Right lung (tissue), 10 donors: Measurements from ENCODE around the gene UNC119. TPM values are rescaled to one million over a fixed set of nuclear protein-coding genes. Genes with fewer than 3 reads are reported as not detected.
"Not testable (repeated sequence)": the region's sequence is repeated elsewhere in the genome, so short reads cannot be mapped to it uniquely, and the experiment has no call there.

Experiments
- DNase-seq, 2 donors: peaks; one replicate each; pipeline ENCODE4 v3.0.0-alpha.2; 2013
- long read RNA-seq, 8 donors: transcript quantifications; one replicate each; lab custom pipeline, GENCODE V29; 2026
- polyA plus RNA-seq, 5 donors: library from polyadenylated mRNA; unstranded; fragments of 120-200 nt; gene quantifications; one replicate each; pipeline versions ENCODE4 v1.2.1 to v1.2.3, GENCODE V29; 2013; ENCODE audit warnings: inconsistent platforms in 1 of 5, low replicate concordance in 1 of 5; ENCODE audit not compliant: insufficient read length in 5 of 5, insufficient read depth in 1 of 5

Gene UNC119
- 10 to 100 TPM; 28.4 to 44.4 (median 36.3) TPM for polyA plus RNA-seq
- long read RNA-seq, donor 1, full-length matches to known transcripts: 18 of 18 reads
- long read RNA-seq, donor 1, partial matches to known transcripts: 0 of 18 reads
- long read RNA-seq, donor 1, other reads (novel, unspliced or antisense): 0 of 18 reads
- long read RNA-seq, donor 2, transcript UNC119-202 (5 exons, 1,424 nt): major isoform, 7 of 12 reads
- long read RNA-seq, donor 2, partial matches to known transcripts: 0 of 12 reads
- long read RNA-seq, donor 2, other reads (novel, unspliced or antisense): 0 of 12 reads
- long read RNA-seq, donor 3, full-length matches to known transcripts: 23 of 23 reads
- long read RNA-seq, donor 3, partial matches to known transcripts: 0 of 23 reads
- long read RNA-seq, donor 3, other reads (novel, unspliced or antisense): 0 of 23 reads
- long read RNA-seq, donor 4, full-length matches to known transcripts: 12 of 12 reads
- long read RNA-seq, donor 4, partial matches to known transcripts: 0 of 12 reads
- long read RNA-seq, donor 4, other reads (novel, unspliced or antisense): 0 of 12 reads
- long read RNA-seq, donor 5, full-length matches to known transcripts: 20 of 20 reads
- long read RNA-seq, donor 5, partial matches to known transcripts: 0 of 20 reads
- long read RNA-seq, donor 5, other reads (novel, unspliced or antisense): 0 of 20 reads
- long read RNA-seq, donor 6, full-length matches to known transcripts: 25 of 25 reads
- long read RNA-seq, donor 6, partial matches to known transcripts: 0 of 25 reads
- long read RNA-seq, donor 6, other reads (novel, unspliced or antisense): 0 of 25 reads
- long read RNA-seq, donor 7, full-length matches to known transcripts: 12 of 12 reads
- long read RNA-seq, donor 7, partial matches to known transcripts: 0 of 12 reads
- long read RNA-seq, donor 7, other reads (novel, unspliced or antisense): 0 of 12 reads
- long read RNA-seq, donor 8, full-length matches to known transcripts: 11 of 11 reads
- long read RNA-seq, donor 8, partial matches to known transcripts: 0 of 11 reads
- long read RNA-seq, donor 8, other reads (novel, unspliced or antisense): 0 of 11 reads

DNA sequence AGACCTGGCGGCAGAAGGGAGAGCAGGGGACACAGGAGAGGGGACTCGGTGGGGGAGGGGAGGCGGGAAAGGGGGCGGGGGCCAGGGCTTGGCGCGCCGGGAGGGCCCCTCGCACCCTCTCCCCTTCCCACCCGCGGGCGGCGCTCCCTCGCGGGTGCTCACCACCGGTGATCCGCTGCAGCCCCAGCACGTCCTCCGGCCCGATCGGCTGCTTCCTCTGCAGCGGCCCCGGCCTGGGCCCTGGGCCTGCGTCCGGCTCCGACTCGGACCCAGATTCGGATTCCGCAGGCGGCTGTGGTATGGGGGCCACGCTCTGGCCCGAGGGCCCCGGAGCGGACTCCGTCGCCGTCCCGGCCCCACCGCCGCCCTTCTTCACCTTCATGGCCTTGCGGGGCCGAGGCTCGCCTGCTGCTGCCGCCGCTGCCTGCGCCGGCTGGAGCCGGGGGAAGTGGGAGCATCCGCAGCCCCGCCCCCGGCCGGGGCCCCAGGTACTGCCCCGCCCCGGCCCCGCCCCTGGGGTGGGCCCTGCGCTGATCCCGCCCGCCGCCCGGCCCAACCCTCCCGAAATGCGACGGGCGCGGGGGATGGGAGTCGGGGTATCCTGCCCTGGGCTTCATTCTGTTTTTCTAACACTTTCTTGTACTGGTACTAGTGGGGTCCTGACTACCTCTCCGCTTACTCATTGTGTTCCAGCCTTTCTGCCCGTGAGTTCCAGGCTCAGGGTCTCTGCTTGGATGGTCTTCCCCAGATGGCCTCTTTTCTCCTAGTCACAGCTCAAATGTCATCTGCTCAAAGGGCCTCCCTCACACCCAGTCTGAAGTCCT, at the start of gene UNC119:
Gene UNC119, minus strand, starts transcription at position 449 of the 824 bp plus-strand sequence. Its CDS starts 67 bp downstream, at position 382.
- DNase-seq: peak; percentile 76 to 82

DNA sequence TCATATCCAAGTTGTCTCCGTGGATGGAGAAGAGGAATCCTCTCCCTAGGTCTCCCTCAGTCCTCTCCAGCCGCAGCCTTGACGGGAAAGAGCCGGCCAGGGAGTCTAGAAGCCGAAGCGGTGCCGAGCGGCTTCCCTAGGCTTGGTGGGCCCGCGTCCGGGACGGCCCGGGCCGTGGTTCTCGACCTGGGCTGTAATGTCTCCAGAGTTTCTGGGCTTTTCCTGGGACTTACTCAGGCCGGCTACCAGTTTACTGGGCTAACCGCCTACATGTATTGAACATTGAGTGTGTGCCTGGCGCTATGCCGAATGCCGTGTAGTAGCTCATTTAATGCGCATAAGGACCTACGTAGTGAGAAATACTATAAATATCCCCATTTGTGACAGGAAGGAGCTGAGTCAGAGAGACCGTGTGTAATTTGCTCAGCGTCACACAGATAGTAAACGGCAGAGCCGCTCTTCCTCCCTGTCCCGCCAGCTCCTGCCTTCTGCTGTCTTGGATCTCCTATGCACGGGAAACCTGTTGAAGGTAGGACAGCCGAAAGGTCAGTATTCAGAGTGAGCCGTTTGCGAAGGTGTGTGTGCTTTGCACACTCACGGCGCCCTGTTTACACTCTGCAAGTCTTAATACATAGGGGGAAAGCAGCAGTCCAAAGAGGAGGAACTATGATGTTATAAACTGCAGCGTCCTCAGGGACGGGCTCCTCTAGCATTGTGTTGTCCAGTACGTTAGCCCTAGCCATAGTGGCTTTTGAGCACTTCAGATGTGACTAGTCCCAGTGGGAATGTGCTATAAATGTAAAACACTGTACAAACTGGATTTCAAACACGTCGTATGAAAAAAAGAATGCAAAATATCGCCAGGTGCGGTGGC, 47.1 kb upstream of the UNC119 start:
- peak; percentile 61 to 67 for DNase-seq

DNA sequence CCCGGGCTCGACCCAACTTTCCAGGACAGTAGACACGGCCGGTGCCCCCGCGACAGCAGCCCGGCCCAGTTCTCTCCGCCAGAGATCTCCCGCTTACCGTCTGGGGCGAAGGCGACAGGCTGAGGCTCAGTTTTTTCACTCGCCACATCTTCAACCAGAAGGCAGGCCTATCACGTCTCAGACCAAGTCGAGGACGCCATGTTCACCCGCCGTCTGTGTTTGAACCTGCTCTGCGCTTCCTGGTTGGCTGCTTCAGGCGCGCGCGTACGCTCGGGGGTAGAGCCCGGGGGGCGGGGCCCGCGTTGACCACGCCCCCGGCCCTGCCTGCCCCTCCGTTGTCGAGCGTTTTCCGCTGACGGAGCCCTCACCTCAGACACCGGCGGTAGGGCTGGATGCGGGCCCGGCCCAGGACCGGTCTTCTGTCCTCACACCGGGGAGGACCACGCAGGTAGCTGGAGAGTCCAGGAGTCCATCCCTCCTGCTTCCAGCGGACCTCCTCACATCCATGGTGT, 46.4 kb upstream of the UNC119 start, which contains the start of gene SPAG5:
Gene SPAG5, minus strand, starts transcription at position 227 of the 512 bp plus-strand sequence. Its CDS starts 79 bp downstream, at position 148.
- DNase-seq: peak; percentile 91 to 93

DNA sequence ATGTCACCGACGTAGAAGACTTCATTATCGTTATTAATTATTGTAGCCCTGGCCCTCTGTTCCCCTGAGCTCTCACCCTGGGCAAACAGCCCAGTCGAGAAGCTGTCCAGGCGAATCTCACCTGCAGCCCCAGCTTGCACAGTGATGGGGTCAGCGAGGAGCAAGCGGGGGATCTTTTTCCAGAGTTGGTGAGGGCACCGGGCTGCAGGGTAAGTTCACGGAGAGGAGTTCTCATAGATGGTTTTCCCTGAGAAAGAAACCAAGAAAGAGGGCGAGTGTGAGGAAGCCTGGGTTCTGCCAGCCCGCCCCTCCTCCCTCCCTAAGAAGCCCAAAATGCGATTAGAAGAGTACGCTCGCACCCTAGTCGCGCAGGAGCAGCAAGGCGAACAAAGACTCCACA, 46.0 kb upstream of the UNC119 start:
- no peak for DNase-seq

DNA sequence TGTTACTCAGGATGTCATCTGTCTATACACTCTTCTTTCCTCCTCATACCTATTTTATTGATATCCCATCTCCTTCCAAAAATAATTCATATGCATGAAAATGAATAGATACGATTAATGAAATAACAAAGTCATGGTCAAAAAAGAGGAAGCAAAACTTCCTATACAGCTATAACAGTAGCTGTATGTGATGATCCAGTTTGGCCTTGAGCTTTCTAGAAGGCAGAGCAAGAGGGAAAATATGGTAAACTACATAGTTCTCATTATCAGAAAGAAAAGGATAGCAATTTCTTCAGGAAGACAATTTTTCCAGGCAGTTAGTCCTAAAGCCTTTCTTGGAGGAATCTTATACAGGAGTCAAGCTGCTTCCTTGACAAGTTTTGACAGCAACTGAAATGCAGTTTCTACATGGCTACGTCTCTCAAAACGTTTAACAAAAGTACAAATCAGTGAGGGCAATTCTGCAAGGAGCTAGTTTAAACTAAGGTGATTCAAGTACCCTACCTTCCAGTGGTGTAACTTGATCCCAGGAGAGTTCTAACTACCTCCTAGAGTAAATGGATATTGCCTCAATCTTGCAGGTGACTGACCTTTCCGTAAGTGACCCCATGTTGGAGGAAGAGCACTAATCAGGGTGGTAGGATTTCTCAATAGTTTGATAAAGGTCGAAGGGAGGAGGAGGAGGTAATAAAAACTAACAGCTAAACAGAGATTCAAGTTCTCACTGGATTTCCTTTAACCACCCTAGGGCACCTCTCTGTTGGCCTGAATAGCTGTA, 45.4 kb upstream of the UNC119 start:
- no peak for DNase-seq

DNA sequence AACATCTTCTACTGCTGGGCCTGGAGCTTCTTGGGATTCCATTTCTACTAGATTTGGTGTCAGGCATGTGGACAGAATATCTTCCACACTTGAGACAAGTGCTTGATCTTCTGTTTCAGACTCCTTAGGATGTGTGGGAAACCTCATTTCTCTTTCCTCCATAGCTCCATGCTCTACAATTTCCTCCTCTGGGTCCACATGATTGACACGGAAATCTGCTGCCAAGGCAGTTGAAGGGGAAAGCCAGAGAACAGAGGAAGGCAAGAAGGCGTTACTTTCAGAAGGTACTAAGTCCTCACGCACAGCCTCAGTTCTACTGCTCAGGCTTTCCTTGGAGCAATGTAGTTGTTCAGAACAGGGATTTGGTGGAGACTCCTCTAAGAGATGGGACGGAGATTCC, 39.8 kb upstream of the UNC119 start:
- DNase-seq: no peak

DNA sequence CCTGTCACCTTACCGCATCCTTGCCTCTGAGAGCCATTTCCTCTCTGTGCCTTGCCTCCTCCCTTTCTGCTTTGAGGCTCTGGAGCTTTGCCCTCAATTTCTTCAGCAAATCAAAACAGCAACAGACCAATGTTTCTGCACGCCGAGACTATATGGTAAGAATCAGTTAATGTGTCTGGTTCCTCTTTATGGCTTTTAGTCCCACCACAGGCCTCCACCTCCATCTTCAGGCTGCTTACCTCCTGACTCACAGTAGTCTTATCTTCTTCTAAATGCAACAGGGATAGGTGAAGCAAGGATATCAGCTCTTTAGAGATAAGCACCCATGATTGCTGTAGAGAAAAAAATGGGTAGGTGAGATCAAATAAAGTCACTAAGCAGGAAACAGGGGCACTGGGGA, 33.4 kb upstream of the UNC119 start:
- no peak for DNase-seq

DNA sequence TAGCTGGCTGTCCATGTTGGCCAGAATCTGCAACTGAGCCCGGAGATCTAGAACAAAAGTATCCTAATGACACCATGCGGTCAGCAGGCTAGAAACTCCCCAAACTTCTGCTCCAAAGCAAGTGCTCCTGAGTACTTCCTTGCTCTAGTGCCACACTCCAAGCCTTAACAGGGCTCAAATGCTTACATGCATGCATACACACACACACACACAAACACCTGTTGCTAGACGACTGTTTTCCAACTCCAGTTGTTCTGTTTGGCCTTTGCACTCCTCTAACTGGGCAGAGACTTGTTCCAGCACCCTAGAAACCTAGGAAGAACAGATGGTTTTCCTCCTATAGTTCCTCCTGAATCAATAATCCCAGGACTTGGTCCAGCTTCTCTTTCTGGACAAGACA, 32.0 kb upstream of the UNC119 start:
- no peak for DNase-seq

DNA sequence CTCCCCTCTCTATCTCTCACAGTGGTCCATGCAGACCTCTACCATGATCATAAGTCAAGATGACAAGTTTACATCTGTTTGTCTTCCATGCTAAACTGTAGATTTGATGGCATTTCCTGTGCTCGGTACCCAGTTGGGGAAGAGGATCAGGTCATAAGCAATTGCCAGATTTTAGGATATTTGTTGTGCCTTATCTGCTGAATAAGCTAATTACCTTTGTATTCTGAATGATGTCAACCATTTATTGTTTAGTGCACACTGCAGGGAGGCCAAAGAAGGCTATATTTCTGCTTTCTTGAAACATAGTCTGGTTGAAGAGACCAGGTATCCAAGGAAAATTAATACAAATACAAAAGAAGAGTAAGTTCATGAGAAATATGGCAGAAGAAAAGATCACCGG, 30.1 kb upstream of the UNC119 start:
- no peak for DNase-seq

DNA sequence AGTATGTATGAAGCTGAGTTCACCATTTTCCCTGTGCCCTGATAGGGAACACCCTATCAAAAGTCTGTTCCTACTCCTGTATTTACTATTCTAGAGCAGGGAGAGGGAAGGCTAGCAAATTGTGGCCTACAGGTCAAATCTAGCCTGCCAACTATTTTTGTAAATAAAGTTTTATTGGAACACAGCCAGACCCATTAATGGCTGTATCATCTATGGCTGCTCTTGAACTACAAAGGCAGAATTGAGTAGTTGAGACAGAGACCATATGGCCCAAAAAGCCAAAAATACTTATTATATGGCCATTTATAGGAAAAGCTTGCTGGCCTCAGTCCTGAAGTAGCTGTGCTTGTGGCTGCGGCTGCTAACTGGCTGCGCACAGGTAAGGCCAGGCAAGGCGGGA, 28.5 kb upstream of the UNC119 start:
- peak; percentile 70 to 78 for DNase-seq

DNA sequence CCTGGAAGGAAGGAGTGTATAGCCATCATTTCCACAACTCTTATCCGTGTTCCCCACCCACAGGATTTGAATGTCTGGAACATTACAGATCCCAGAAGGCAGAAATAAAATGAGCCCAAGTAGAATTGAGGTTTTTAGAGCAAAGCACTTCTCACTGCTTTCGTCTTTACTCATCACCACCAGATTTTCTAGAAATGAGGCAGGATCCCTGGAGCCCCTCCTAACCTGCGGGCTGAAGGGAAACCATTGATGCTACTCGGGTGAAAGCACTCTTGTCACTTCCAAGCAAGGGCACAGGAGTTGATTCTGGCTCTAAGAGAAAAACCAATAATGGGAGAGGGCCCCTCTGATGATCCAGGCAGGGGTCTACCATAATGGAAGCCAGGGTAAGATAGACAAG, 27.1 kb upstream of the UNC119 start:
- no peak for DNase-seq

DNA sequence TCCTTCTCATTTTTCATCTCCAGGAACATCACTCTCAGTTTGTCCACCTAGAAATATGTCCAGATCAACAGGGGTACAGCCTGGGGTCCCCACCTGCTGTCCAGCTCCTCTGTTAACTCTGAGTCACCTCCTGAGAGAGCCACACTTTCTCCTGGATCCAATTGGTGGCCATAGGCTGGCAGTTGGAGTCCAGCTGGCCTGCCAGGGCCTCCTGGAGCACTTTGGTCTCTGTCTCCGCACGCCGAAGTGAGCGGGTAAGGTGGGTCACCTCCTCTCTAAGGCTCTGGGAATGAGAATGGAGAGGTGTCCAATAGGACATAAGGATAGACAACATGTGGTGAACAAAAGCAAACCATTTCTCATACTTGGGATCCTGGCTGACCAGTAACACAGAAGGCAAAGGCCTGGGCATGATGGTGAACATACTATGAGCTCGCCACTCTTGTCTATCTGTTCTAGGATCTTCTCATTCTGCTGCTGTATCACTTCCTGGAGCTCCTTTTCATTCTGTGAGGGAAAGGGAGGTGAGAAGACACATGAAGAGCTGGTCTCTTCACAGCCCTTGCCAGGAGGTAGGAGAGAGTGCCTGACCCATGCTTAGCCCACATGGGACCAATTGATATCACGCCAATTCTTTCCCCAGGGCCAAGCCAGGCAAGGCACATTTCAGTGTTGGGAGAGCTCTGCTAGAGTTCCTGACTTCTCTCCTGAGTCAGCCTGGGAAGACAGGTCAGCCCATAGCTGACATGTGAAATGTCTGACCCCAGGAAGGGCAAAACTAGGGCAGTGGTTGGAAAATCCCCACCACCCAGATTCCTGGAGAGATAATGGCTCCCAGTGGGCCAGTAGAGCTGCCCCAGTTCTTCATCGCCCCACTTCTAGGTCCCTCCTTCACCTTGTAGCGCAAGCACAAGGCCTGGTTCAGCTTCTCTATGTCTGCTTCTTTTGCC, 26.1 kb upstream of the UNC119 start:
- DNase-seq: no peak

DNA sequence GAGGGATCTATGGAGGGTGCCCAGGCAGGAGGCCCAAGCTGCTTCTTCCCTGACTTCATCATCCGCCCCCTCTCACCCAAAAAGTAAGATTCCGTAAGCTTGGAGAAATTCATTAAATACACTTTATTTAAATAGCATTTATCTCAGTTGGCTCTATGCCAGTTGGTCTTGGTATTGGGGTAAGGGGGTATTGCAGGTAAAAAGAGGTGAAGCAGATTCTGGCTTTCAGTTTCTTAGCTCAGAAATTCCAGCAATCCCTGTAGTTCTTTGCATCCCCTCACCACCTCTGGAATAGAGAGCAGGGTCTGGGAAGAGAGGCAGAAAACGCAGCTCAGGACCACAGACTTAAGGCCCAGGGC, 25.0 kb upstream of the UNC119 start:
- no peak for DNase-seq

DNA sequence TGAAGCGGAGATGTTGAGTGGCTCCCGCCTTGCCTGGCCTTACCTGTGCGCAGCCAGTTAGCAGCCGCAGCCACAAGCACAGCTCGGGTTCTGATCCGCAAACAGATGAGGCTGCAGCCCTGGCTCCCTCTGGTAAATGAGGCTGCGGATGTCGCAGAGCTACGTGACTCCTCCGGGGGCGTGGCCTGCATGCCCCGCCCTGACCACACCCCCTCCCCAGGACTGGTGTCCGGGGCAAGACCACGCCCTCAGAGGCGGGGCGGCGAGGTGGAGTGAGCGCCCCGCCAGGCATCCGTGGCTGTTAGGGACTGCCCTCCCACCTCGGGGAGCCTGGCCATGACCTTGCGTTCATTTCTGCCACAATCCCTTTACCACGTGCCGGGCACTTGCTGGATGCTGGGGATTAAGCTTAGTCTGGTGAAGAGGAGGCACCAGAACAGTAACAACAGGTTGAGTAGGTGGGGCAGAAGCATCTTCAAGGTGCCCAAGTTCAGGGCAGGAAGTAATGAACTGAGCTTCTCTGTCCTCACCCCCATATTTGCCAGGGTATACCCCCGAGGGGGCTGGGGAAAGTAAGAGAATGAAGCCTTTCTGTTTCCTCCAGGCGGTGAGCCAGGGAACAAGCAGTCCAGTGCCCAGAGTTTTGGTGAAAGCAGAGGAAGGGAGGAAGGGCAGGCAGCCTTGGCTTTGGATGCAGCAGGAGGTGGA, 24.5 kb upstream of the UNC119 start, which contains the start of gene ALDOC:
Gene ALDOC, minus strand, starts transcription at position 138 of the 708 bp plus-strand sequence. CDS start 1,363 bp downstream, outside the sequence.
- DNase-seq: peak; percentile 90 to 92

DNA sequence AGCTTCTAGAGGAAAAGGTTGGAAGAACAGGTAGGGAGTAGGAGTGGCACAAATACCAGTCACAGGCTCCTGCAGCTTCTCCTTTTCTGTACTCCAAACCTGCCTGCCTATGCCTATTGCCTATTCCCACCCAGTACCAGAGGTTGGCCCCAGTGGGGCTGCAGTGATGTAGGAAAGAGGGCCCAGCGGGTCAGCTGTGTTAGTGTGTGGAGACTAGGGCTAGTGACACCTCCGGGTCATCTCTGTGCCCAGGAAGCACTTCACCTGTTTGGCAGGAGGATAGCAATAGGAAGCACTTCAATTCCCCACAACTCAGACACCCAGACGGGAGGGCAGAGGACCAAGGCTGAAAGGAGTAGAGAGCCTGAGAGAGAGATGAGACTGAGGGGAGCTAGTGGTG, 23.6 kb upstream of the UNC119 start:
- not testable (repeated sequence) for DNase-seq

DNA sequence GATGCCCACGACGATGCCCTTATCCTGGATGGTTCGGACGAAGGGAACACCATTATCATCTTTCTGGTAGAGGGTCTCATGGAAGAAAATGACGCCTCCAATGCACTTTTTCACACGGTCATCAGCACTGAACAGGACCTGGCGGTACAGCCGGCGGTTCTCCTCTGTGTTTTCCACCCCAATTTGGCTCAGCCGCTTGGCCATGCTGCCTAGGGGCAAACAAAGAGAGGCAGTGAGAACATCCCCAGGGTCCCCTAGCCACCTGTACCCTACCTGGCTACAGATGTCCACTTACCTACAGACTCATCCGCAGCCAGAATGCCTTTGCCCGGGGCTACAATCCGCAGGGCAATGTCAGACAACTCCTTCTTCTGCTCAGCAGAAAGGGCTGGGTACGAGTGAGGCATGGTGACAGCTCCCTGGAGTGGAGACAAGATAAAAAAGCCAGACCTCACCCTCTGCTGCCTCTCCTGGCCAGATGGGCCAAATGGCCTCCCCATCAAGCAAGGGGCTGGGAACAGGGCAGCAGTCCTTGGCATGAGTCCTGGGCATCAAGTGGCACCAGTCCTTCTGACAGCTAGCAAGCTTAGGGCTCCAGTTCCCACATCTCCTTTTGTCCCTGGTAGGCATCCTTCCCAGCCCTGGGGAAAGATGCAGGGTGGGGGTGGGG, 22.8 kb upstream of the UNC119 start:
- DNase-seq: no peak

DNA sequence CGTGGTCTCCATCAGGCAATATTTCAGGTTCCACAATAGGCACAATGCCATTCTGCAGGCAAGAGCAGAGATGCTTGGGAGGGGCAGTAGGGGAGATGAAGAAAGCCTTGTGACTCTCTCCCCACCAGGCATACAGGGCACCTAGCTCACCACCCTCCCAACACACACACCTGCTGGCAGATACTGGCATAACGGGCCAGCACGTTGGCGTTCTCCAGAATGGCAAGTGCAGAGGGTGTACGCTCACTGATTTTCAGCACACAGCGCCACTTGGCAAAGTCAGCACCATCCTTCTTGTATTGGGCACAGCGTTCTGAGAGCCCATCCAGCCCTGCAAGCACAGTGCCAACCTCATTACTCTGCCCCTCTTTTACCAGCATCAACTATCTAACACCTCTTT, 22.1 kb upstream of the UNC119 start:
- DNase-seq: no peak
